Suprapubic skin (tissue), 4 donors: Measurements from ENCODE around the gene EIF4A3. TPM values are rescaled to one million over a fixed set of nuclear protein-coding genes. Genes with fewer than 3 reads are reported as not detected.

Experiments used
- total RNA-seq, 4 donors: library from RNA; depleted of rRNA; stranded (reverse); fragments of >200 nt; gene quantifications; one replicate each; pipeline ENCODE4 v1.1.0, GENCODE V29; 2016

Gene EIF4A3
- total RNA-seq, 4 donors from 2014 or later = 59.8 to 69.2 (median 65.7) TPM

Other genes starting within 250 kb of the EIF4A3 start
- gene TBC1D16, start 111.3 kb downstream of the EIF4A3 start, total RNA-seq = 10 to 100 TPM; 18.6 to 33.6 (median 22.7) TPM
- 1 to 10 TPM; 1.2 to 4.4 (median 2.9) TPM for gene CCDC40, start 110.5 kb downstream of the EIF4A3 start, total RNA-seq
- gene GAA, start 45.5 kb downstream of the EIF4A3 start, total RNA-seq = 10 to 100 TPM; 39.4 to 59.9 (median 45.3) TPM
- 10 to 100 TPM; 32.1 to 92.5 (median 45.3) TPM for gene CARD14, start 22.9 kb upstream of the EIF4A3 start, total RNA-seq
- gene SGSH, start 73.2 kb upstream of the EIF4A3 start, total RNA-seq = 10 to 100 TPM; 27.0 to 79.3 (median 31.2) TPM
- 10 to 100 TPM; 14.1 to 38.9 (median 26.5) TPM for gene SLC26A11, start 73.3 kb upstream of the EIF4A3 start, total RNA-seq
- 100 to 1,000 TPM in 2 of 4 donors, 10 to 100 TPM in 2; 57.8 to 197 (median 94.1) TPM for gene RNF213, start 113.7 kb upstream of the EIF4A3 start, total RNA-seq